ENCODE measurements around the gene KIAA0930.

KIAA0930 gene

DNA sequence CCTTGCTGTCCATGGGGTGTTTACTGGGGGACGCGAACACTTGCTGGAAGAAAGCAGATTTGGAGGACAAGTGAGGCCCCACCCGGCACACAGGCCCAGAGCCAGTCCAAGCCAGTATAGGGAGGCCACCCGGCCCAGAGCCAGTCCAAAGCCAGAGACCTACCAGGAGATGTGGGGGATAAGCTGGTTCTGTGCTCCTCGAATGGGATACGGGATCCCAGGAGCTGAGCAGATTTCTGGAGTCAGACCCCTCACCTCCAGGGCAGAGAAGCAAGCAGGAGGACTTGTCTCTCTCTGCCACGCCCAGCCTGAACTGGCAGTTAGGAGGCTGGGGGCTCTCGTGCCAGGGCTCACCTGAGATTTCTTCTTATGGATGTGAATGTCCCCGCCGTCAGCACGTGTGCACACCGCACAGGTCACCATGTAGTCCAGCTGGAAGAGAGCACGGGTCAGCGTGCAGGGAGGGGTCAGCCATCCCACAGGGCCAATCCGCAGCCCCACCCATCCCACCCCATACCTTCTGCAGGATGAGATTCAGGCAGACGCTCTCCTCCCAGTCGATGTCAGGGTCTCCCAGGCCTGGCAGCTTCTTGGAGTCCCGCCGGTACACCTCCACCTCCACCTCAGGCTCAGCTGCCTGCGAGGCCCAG lies 35.3 kb downstream of the KIAA0930 start:
- H3K4me2 ChIP-seq (ENCODE audit: insufficient read depth, low read length) = no peak overlapping the region
- no peak for ATAC-seq (ENCODE audit: insufficient read depth, low read depth)
- H3K9ac ChIP-seq (ENCODE audit: low read depth, low read length) = no peak overlapping the region
- no peaks in the 10 kb centered on the region for H3K4me1 ChIP-seq (ENCODE audit: insufficient read depth, low read length)
- no peak overlapping the region for H3K4me3 ChIP-seq (ENCODE audit: low read depth in 1 of 2, low read length in 2 of 2)
- H3K36me3 ChIP-seq (ENCODE audit: insufficient read depth, low read length) = peaks cover 23% of the 10 kb centered on the region
- DNase-seq = no peak
- H3K9me3 ChIP-seq (ENCODE audit: insufficient read depth, low read length, severe bottlenecking) = no peaks in the 10 kb centered on the region
- no peaks in the 10 kb centered on the region for H3K79me2 ChIP-seq (ENCODE audit: insufficient read depth, low read length)
- H2AFZ ChIP-seq (ENCODE audit: low read depth, low read length) = no peak overlapping the region
- no peaks in the 10 kb centered on the region for H3K27me3 ChIP-seq (ENCODE audit: insufficient read depth, low read length, poor library complexity)
- peaks cover 21% of the 10 kb centered on the region for H4K20me1 ChIP-seq (ENCODE audit: insufficient read depth, low read length)
- no peak for TF ChIP-seq EZH2 (IDR thresholded peaks at IDR 0.05; ENCODE audit: borderline replicate concordance, low read depth, low read length, severe bottlenecking)
- TF ChIP-seq, protein P1, sequence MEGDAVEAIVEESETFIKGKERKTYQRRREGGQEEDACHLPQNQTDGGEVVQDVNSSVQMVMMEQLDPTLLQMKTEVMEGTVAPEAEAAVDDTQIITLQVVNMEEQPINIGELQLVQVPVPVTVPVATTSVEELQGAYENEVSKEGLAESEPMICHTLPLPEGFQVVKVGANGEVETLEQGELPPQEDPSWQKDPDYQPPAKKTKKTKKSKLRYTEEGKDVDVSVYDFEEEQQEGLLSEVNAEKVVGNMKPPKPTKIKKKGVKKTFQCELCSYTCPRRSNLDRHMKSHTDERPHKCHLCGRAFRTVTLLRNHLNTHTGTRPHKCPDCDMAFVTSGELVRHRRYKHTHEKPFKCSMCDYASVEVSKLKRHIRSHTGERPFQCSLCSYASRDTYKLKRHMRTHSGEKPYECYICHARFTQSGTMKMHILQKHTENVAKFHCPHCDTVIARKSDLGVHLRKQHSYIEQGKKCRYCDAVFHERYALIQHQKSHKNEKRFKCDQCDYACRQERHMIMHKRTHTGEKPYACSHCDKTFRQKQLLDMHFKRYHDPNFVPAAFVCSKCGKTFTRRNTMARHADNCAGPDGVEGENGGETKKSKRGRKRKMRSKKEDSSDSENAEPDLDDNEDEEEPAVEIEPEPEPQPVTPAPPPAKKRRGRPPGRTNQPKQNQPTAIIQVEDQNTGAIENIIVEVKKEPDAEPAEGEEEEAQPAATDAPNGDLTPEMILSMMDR (IDR thresholded peaks at IDR 0.05; ENCODE audit: borderline replicate concordance, extremely low read depth, low read length, poor library complexity, severe bottlenecking) = no peak
- H3K27ac ChIP-seq (ENCODE audit: low read length) = no peak overlapping the region

DNA sequence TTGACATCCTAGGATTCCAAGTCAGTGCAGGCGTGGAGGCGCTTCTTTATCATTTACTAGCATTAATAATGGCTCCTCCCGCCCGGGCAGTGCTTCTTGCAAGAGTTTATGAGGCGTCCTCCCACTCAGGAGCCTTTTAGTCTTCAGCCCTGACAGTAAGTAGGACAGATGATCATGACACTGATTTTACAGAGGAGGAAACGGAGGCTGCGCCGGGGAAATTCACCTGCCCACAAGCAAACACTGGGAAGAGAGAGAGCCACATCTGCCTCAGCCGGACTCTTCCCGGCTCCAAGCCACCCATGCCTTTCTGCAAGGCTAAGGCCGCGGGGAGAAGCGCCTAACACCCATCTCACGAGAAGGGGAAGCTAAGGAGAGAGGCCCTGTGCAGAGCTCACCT lies 35.9 kb downstream of the KIAA0930 start:
- Histone ChIP-seq H3K36me3 (ENCODE audit: insufficient read depth, low read length) (peaks cover 28% of the 10 kb centered on the region), H3K4me3 (ENCODE audit: low read depth in 1 of 2, low read length in 2 of 2) (no peak overlapping the region), H3K9me3 (ENCODE audit: insufficient read depth, low read length, severe bottlenecking) (no peaks in the 10 kb centered on the region), H3K4me1 (ENCODE audit: insufficient read depth, low read length) (no peaks in the 10 kb centered on the region), H3K27ac (ENCODE audit: low read length) (no peak overlapping the region), H4K20me1 (ENCODE audit: insufficient read depth, low read length) (peaks cover 20% of the 10 kb centered on the region), H3K4me2 (ENCODE audit: insufficient read depth, low read length) (no peak overlapping the region), H3K9ac (ENCODE audit: low read depth, low read length) (no peak overlapping the region), H3K27me3 (ENCODE audit: insufficient read depth, low read length, poor library complexity) (no peaks in the 10 kb centered on the region), H2AFZ (ENCODE audit: low read depth, low read length) (no peak overlapping the region), H3K79me2 (ENCODE audit: insufficient read depth, low read length) (no peaks in the 10 kb centered on the region)
- TF ChIP-seq, protein P1 (IDR thresholded peaks at IDR 0.05; ENCODE audit: borderline replicate concordance, extremely low read depth, low read length, poor library complexity, severe bottlenecking) = no peak
- TF ChIP-seq EZH2 (IDR thresholded peaks at IDR 0.05; ENCODE audit: borderline replicate concordance, low read depth, low read length, severe bottlenecking) = no peak
- ATAC-seq (ENCODE audit: insufficient read depth, low read depth) (no peak), DNase-seq (no peak)

DNA sequence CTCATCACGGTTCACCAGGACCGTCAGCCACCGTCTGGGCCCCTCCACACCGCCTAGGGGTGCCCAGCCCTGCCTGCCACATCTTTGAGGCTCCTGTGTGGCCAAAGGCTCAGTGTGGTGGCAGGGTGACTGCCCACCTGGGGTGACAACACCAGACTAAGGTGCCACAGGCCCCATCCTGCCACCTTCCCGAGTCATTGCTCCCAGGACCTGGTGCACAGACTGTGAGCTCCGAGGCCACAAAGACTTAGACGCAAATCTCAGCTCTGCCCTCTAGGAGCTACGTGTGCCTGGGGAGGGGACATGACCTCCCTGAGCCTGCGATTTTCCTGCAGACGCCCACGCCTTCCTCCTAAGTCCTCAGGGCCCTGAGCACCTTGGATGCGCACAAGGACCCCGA lies 36.5 kb downstream of the KIAA0930 start:
- Histone ChIP-seq H3K36me3 (ENCODE audit: insufficient read depth, low read length) (peaks cover 34% of the 10 kb centered on the region), H2AFZ (ENCODE audit: low read depth, low read length) (no peak overlapping the region)

More for the DNA sequence above, 36.5 kb downstream of the KIAA0930 start:
- no peaks in the 10 kb centered on the region for H3K79me2 ChIP-seq (ENCODE audit: insufficient read depth, low read length)
- H3K27me3 ChIP-seq (ENCODE audit: insufficient read depth, low read length, poor library complexity) = no peaks in the 10 kb centered on the region
- DNase-seq = no peak
- no peak overlapping the region for H3K4me2 ChIP-seq (ENCODE audit: insufficient read depth, low read length)
- H3K9ac ChIP-seq (ENCODE audit: low read depth, low read length) = no peak overlapping the region
- no peaks in the 10 kb centered on the region for H3K4me1 ChIP-seq (ENCODE audit: insufficient read depth, low read length)
- ATAC-seq (ENCODE audit: insufficient read depth, low read depth) = no peak
- TF ChIP-seq, protein P1 (IDR thresholded peaks at IDR 0.05; ENCODE audit: borderline replicate concordance, extremely low read depth, low read length, poor library complexity, severe bottlenecking) = no peak
- no peak for TF ChIP-seq EZH2 (IDR thresholded peaks at IDR 0.05; ENCODE audit: borderline replicate concordance, low read depth, low read length, severe bottlenecking)
- no peaks in the 10 kb centered on the region for H3K9me3 ChIP-seq (ENCODE audit: insufficient read depth, low read length, severe bottlenecking)
- no peak overlapping the region for H3K27ac ChIP-seq (ENCODE audit: low read length)
- H3K4me3 ChIP-seq (ENCODE audit: low read depth in 1 of 2, low read length in 2 of 2) = no peak overlapping the region
- H4K20me1 ChIP-seq (ENCODE audit: insufficient read depth, low read length) = peaks cover 17% of the 10 kb centered on the region; the same call in 1 of the 2 replicates

Measured in DND-41 (cell line).